ENCODE measurements around the gene GRIN1. TPM values are rescaled to one million over a fixed set of nuclear protein-coding genes. Genes with fewer than 3 reads are reported as not detected.
A peak's percentile ranks its signal among the peaks of the same experiment; 100 is the strongest.

The GRIN1 gene
- total and polyA plus RNA-seq, 8 donors, result 0.08 to 0.53 (median 0.28) TPM; not detected in 2

DNA sequence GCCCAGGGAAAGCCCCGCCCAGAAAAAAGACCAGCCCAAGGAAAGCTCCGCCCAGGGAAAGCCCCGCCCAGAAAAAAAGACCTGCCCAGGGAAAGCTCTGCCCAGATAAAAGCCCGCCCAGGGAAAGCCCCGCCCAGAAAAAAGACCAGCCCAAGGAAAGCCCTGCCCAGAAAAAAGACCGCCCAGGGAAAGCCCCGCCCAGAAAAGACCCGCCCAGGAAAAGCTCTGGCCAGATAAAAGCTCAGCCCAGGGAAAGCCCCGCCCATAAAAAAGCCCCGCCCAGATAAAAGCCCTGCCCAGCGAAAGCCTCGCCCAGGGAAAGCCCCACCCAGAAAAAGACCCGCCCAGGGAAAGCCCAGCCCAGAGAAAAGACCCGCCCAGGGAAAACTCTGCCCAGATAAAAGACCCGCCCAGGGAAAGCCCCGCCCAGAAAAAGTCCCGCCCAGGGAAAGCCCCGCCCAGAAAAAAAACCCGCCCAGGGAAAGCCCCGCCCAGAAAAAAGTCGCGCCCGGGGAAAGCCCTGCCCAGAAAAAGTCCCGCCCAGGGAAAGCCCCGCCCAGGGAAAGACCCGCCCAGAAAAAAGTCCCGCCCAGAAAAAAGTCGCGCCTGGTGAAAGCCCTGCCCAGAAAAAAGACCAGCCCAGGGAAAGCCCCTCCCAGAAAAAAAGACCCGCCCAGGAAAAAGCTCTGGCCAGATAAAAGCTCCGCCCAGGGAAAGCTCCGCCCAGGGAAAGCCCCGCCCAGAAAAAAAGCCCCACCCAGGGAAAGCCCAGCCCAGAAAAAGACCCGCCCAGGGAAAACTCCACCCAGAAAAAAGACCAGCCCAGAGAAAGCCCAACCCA is 11.9 kb downstream of the GRIN1 start:
- Histone ChIP-seq H3K9me3 (no peaks in the 10 kb centered on the region), H3K4me1 (no peaks in the 10 kb centered on the region), H3K27me3 (no peaks in the 10 kb centered on the region), H3K27ac (no peak overlapping the region), H3K36me3 (no peaks in the 10 kb centered on the region), H3K4me3 (no peak overlapping the region)
- peak; percentile 41 to 79 (median 74) for DNase-seq
- intact Hi-C loops (cut with DNase I), result no loop called here
- 14 to 25% methylated on average over 34 of the region's 34 CpGs for WGBS, 2 donors
- ATAC-seq, result peak; percentile 51 to 80 (median 76)
- TF ChIP-seq, protein P1, sequence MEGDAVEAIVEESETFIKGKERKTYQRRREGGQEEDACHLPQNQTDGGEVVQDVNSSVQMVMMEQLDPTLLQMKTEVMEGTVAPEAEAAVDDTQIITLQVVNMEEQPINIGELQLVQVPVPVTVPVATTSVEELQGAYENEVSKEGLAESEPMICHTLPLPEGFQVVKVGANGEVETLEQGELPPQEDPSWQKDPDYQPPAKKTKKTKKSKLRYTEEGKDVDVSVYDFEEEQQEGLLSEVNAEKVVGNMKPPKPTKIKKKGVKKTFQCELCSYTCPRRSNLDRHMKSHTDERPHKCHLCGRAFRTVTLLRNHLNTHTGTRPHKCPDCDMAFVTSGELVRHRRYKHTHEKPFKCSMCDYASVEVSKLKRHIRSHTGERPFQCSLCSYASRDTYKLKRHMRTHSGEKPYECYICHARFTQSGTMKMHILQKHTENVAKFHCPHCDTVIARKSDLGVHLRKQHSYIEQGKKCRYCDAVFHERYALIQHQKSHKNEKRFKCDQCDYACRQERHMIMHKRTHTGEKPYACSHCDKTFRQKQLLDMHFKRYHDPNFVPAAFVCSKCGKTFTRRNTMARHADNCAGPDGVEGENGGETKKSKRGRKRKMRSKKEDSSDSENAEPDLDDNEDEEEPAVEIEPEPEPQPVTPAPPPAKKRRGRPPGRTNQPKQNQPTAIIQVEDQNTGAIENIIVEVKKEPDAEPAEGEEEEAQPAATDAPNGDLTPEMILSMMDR (IDR thresholded peaks at IDR 0.05), result no peak
- no peak for FAIRE-seq

DNA sequence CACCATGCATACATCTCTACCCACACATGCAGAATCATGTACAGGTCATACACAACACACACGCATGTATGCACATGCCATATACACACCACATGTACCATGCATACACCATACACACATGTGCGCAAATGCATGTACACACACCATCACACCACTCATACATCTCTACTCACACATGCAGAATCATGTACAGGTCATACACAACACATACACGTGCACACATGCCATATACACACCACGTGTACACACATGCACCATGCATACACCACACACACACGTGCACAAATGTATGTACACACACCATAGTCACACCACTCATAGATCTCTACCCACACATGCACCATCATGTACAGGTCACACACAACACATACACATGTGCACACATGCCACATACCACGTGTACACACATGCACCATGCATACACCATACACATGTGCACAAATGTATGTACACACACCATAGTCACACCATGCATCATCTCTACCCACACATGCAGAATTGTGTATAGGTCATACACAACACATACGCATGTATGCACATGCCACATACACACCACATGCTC is 14.0 kb downstream of the GRIN1 start:
- TF ChIP-seq, protein P1 (IDR thresholded peaks at IDR 0.05), result no peak
- no peaks in the 10 kb centered on the region for H3K27me3 ChIP-seq
- H3K9me3 ChIP-seq, result no peaks in the 10 kb centered on the region
- FAIRE-seq (no peak), DNase-seq (no peak), ATAC-seq (no peak)
- H3K27ac ChIP-seq, result no peak overlapping the region
- H3K36me3 ChIP-seq, result no peaks in the 10 kb centered on the region
- intact Hi-C loops (cut with DNase I), result no loop called here
- 86 to 93% methylated on average over 7 of the region's 7 CpGs for WGBS, 2 donors
- no peaks in the 10 kb centered on the region for H3K4me1 ChIP-seq
- H3K4me3 ChIP-seq, result no peak overlapping the region

DNA sequence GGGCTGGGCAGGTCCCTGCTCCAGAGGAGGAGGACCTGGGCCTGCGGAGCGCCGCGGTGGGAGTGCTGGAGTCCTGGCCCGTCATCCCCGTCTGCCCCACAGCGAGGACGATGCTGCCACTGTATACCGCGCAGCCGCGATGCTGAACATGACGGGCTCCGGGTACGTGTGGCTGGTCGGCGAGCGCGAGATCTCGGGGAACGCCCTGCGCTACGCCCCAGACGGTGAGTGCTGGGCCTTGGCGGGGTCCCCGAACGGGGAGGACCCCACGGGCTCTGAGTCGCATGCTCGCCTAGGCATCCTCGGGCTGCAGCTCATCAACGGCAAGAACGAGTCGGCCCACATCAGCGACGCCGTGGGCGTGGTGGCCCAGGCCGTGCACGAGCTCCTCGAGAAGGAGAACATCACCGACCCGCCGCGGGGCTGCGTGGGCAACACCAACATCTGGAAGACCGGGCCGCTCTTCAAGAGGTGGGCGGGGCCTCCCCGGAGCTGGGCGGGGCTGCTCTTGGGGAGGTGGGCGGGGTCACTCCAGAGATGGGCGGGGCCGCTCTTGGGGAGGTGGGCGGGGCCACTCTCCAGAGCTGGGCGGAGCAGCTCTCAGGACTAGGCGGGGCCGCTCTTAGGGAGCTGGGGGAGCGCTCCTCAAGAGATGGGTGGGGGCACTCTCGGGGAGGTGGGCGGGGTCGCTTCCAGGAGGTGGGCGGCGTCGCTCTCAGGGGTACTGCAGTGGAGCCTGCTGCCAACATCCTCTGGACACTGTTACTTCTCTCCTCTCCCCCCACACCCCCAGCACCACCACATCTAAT is 17.8 kb downstream of the GRIN1 start:
- ATAC-seq, result peak in 3 of 4 donors; percentile 61 to 76 (median 62)
- no peaks in the 10 kb centered on the region for H3K4me1 ChIP-seq
- WGBS, 2 donors, result 7 to 10% methylated on average over 54 to 65 of the region's 65 CpGs
- no peaks in the 10 kb centered on the region for H3K36me3 ChIP-seq
- intact Hi-C loops (cut with DNase I), result no loop called here
- no peaks in the 10 kb centered on the region for H3K9me3 ChIP-seq
- H3K27me3 ChIP-seq, result peaks cover 0 to 6% (median 0%) of the 10 kb centered on the region in 4 donors
- DNase-seq, result peak in 1 of 6 donors; percentile 75
- FAIRE-seq, result no peak
- TF ChIP-seq, protein P1 (IDR thresholded peaks at IDR 0.05), result no peak
- H3K27ac ChIP-seq, result no peak overlapping the region
- H3K4me3 ChIP-seq, result no peak overlapping the region

DNA sequence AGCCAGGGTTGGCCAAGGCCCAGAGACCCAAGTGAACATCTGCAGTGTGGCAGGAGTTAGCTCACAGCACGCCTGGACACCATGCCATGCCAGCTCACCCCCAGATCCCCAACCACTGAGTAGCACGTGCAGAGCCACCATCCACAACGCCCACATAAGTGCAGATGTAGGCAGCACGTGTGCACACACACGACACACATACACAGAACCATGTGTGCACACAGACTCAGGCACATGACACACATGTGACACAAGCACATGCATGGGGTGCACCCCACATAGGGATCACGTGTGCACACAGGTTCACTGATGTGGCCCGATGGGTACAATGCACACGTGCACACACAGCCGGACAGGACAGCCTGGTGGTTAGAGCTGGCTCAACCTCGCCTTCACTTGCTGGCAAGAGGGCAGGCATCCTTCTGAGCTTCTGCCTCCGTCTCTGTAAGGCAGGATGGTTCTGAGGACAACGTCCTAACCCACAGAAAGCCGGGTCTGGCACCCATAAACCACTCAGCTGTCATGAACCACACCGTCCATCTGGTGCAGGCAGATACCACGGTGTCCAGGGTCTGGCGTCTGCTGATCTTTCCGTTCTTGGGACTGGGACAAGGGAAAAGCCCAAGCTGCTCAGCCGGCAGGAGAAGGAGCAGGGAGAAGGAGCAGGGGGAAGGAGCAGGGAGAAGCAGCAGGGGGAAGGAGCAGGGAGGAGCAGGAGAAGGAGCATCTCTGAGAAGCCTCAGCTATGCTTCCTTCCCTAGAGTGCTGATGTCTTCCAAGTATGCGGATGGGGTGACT is 18.9 kb downstream of the GRIN1 start:
- DNase-seq (no peak), ATAC-seq (no peak), FAIRE-seq (no peak)
- H3K4me1 ChIP-seq, result peaks cover 0 to 5% (median under 1%) of the 10 kb centered on the region in 3 donors
- no peaks in the 10 kb centered on the region for H3K9me3 ChIP-seq
- 50 to 66% methylated on average over 19 of the region's 19 CpGs for WGBS, 2 donors
- peaks cover 0 to 10% (median 0%) of the 10 kb centered on the region in 4 donors for H3K27me3 ChIP-seq
- no peak overlapping the region for H3K4me3 ChIP-seq
- no peaks in the 10 kb centered on the region for H3K36me3 ChIP-seq
- intact Hi-C loops (cut with DNase I), result no loop called here
- TF ChIP-seq, protein P1 (IDR thresholded peaks at IDR 0.05), result no peak
- H3K27ac ChIP-seq, result no peak overlapping the region
